Kidney (tissue), 14 donors: ENCODE measurements around the gene SLC24A5. TPM values are rescaled to one million over a fixed set of nuclear protein-coding genes. Genes with fewer than 3 reads are reported as not detected.

Experiments used
- DNase-seq, 5 donors: peaks; one replicate each; pipeline ENCODE4 v3.0.0-alpha.2; 2013 to 2020
- FAIRE-seq: peaks from 2 replicates; lab custom pipeline; 2012; peaks lifted over from hg19 to GRCh38; lab: Jason Lieb, UNC
- H3K27ac ChIP-seq, 2 donors: one replicate each; pipeline ENCODE4 v1.7.0; 2013; ENCODE audit warnings: low read depth in 2 of 2, low read length in 2 of 2, inconsistent platforms in 1 of 2
- H3K27me3 ChIP-seq: one replicate; pipeline ENCODE4 v1.7.1; 2013; ENCODE audit warnings: low read length, inconsistent platforms; ENCODE audit not compliant: control insufficient read depth, insufficient read depth
- H3K36me3 ChIP-seq, 3 donors: one replicate each; pipeline versions ENCODE4 v1.7.0 to v1.7.1; 2013; ENCODE audit warnings: low read length in 3 of 3, control low read depth in 1 of 3, inconsistent platforms in 1 of 3; ENCODE audit not compliant: insufficient read depth in 3 of 3, control insufficient read depth in 2 of 3
- H3K4me1 ChIP-seq, 3 donors: one replicate each; pipeline versions ENCODE4 v1.7.0 to v1.7.1; 2013; ENCODE audit warnings: low read length in 3 of 3, inconsistent platforms in 1 of 3, low read depth in 1 of 3; ENCODE audit not compliant: control insufficient read depth in 2 of 3, insufficient read depth in 2 of 3
- H3K4me3 ChIP-seq, 3 donors: one replicate each; pipeline versions ENCODE4 v1.7.0 to v1.8.1; 2013; ENCODE audit warnings: low read length in 3 of 3, control low read depth in 1 of 3, inconsistent platforms in 1 of 3
- H3K9ac ChIP-seq, 3 donors: one replicate each; pipeline versions ENCODE4 v1.7.0 to v1.7.1; 2013; ENCODE audit warnings: low read length in 3 of 3, control low read depth in 1 of 3, inconsistent platforms in 1 of 3
- H3K9me3 ChIP-seq, 3 donors: one replicate each; pipeline versions ENCODE4 v1.7.0 to v1.7.1; 2013; ENCODE audit warnings: low read length in 3 of 3, control low read depth in 1 of 3, inconsistent platforms in 1 of 3; ENCODE audit not compliant: control insufficient read depth in 2 of 3, insufficient read depth in 1 of 3
- CTCF ChIP-seq: IDR thresholded peaks from 3 replicates; pipeline ENCODE4 v1.5.1; 2012; ENCODE audit warnings: mild to moderate bottlenecking, moderate library complexity, borderline replicate concordance; ENCODE audit not compliant: insufficient read depth; ENCODE audit errors: extremely low read depth
- intact Hi-C: fragments of 100-400 bp; cut with DNase I; formaldehyde crosslinking; loops from one replicate; pipeline ENCODE4 v1.11.1; 2022
- polyA plus RNA-seq: library from polyadenylated mRNA; stranded (reverse); fragments of 350-450 nt; fragmentation: Illumina TruSeq; extraction: RNeasy Lipid Tissue Mini Kit (QIAGEN cat#74804); gene quantifications from one replicate; pipeline ENCODE4 v1.2.3, GENCODE V29; 2014; ENCODE audit warnings: low read depth, low replicate concordance; ENCODE audit not compliant: insufficient read depth
- total RNA-seq: library from RNA; stranded (reverse); fragmentation: NEBNext Ultra II Directional; extraction: Animal tissue kit (Norgen Biotek cat#: 25700); gene quantifications from one replicate; pipeline ENCODE4 v1.2.1, GENCODE V29; 2021
- donor health status: control.
- donor health status: control.
- donor health status: control.
- donor health status: control.
- donor health status: control.
- donor health status: DM: yes; HTN: yes; CAD: no.
- donor health status: Normal renal cell carcinoma (clear cell type).

Gene SLC24A5
- total and polyA plus RNA-seq, 2 donors from 2014 or later = not detected

- H3K4me1 ChIP-seq = no peaks in the 10 kb centered on the region
- no peak overlapping the region for H3K9ac ChIP-seq
- no peaks in the 10 kb centered on the region for H3K36me3 ChIP-seq
- TF ChIP-seq CTCF = no peak
- H3K9me3 ChIP-seq = no peaks in the 10 kb centered on the region
- intact Hi-C loops = no loop called here
- no peak overlapping the region for H3K4me3 ChIP-seq
- DNase-seq = no peak
- no peaks in the 10 kb centered on the region for H3K27me3 ChIP-seq
- no peak overlapping the region for H3K27ac ChIP-seq
- no peak for FAIRE-seq
These were observed 24.4 kb upstream of the SLC24A5 start for GRCh38 chr15:48096355-48096786.

GRCh38 chr15:48096813-48097212 is 24.0 kb upstream of the SLC24A5 start:
- FAIRE-seq = no peak
- Histone ChIP-seq H3K4me1 (no peaks in the 10 kb centered on the region), H3K27ac (no peak overlapping the region), H3K9me3 (no peaks in the 10 kb centered on the region), H3K27me3 (no peaks in the 10 kb centered on the region), H3K36me3 (no peaks in the 10 kb centered on the region), H3K4me3 (no peak overlapping the region), H3K9ac (no peak overlapping the region)
- intact Hi-C loops = no loop called here
- no peak for DNase-seq
- no peak for TF ChIP-seq CTCF

GRCh38 chr15:48097264-48097663 is 23.5 kb upstream of the SLC24A5 start:
- Histone ChIP-seq H3K27ac (no peak overlapping the region), H3K4me3 (no peak overlapping the region), H3K36me3 (no peaks in the 10 kb centered on the region), H3K4me1 (no peaks in the 10 kb centered on the region), H3K27me3 (no peaks in the 10 kb centered on the region), H3K9me3 (no peaks in the 10 kb centered on the region), H3K9ac (no peak overlapping the region)
- DNase-seq (no peak), FAIRE-seq (no peak)
- TF ChIP-seq CTCF = no peak
- intact Hi-C loops = no loop called here

- Histone ChIP-seq H3K4me1 (no peaks in the 10 kb centered on the region), H3K9ac (no peak overlapping the region), H3K36me3 (no peaks in the 10 kb centered on the region), H3K9me3 (no peaks in the 10 kb centered on the region), H3K27me3 (no peaks in the 10 kb centered on the region), H3K4me3 (no peak overlapping the region), H3K27ac (no peak overlapping the region)
- DNase-seq = no peak
- intact Hi-C loops = no loop called here
- FAIRE-seq = no peak
- no peak for TF ChIP-seq CTCF
These were observed 19.3 kb upstream of the SLC24A5 start for GRCh38 chr15:48101376-48101961.
